HG03103 (cell line): ENCODE data around the gene SIGMAR1.

Experiments used
- ATAC-seq: cut with Tn5 transposase; IDR thresholded peaks from one replicate; pipeline ENCODE4 v1.9.1; 2021; ENCODE audit warnings: low read depth; ENCODE audit not compliant: unreplicated experiment

SIGMAR1 gene

DNA sequence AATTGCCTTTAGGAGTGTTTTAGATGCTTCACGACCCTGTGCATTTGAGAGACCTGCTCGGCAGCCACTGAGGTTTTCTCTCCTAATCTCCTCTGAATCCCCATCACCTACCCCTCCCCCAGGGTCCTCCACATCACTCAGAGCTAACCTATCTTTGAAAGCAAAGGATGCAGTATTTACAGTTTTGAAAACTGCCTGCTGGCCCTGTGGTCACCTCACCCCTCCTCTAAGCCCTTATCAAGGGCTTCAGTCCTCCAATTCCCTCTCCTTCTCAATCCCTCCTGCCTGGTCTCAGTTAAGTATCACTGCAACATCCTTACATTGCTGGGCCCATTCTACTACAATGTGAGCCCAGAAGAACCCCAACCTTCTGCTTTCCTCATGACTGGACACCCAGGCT lies 30.3 kb downstream of the SIGMAR1 start:
- no peak for ATAC-seq

DNA sequence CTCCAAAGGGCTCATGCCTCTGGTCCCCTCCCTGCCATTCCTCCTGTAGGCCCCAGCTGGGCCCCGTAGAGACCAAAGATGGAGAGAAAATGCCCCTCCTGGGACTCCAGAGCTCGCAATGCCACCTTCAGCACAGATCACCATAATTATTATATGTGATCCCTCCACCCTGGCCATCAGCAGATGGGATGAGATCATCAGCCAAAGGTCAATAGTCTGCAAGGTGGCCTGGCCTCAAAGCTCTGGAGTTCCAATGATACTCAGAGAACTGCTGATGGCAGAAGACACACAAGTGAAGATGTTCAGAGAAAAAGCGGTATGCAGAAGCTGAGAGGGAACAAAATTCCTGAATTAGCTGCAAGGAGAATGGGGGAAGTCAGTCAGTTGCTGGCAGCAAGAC lies 30.7 kb downstream of the SIGMAR1 start:
- no peak for ATAC-seq

DNA sequence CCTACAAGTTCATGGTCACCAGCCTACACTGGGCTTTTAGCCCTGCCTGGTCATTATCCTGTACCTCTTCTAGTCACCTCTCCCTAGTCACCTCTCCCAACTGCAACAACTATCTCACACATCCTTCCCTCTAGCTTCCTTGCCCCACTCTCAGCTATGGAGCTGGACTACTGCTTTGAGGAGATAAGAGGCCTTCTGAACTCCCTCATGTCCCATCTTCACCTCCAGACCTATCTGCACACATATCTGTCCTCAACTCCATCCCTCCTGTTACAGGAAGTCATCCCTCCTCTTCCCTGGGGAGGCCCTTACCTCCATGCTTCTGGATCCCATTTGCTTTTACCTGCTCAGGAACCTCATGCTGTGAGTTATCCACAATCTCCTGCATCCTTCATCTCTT lies 31.4 kb downstream of the SIGMAR1 start:
- ATAC-seq, result no peak

DNA sequence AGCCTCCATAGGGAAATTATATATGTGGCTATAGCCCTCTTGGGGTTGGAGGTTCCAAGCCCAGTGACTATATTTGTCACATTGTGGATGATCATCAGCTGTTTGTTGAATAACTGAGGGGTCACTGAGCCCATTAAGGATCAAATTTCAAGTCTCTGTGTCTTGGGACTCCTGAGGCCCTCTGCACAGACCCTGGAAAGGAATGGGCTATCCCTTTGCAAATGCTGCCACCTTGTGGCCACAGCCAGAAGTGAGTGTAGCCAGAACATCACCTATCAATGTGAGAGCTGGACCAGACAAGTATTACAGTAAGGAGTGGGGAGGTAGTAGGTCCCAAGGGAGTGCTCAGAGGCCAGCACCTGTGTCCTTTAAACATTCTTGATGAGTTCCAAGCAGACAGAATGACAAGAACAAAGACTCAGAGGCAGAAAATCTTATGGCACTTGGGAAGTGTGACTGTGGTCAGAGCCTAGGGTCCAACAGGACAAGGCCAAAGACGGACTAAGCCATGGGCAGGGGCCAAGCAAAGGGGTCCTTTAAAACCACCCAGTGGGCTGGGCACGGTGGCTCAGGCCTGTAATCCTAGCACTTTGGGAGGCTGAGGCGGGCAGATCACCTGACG lies 33.9 kb downstream of the SIGMAR1 start:
- no peak for ATAC-seq

DNA sequence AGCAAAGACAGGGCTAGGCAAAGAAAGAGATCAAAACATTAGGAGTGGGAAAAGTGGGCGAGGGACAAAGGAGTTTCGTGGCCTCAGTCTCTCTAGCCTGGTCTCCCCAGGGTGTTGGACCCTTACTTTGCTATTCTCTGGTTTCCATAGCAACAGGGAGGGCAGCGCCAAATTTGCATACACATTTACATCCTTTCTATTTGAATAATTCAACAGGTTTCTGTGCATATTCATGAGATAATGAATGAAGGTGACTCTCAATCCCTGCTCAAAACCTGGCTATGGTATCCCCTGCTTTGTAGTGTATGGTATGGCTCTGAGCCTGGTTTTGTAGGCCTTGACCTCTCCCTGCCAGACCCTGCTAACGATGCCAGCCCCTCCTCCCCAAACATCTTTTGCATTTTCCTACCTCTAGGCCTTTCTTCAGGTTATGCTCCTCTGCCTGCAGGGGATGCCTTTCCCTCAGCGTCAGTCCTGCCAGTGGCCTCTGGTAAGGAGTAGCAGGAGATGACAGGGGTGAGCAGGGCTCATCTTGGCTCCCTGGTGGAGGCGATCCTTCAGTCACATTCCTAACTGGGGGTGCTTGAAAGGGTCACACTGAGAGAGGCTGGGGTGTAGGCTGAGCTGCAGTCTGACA lies 35.5 kb downstream of the SIGMAR1 start:
- ATAC-seq, result no peak

DNA sequence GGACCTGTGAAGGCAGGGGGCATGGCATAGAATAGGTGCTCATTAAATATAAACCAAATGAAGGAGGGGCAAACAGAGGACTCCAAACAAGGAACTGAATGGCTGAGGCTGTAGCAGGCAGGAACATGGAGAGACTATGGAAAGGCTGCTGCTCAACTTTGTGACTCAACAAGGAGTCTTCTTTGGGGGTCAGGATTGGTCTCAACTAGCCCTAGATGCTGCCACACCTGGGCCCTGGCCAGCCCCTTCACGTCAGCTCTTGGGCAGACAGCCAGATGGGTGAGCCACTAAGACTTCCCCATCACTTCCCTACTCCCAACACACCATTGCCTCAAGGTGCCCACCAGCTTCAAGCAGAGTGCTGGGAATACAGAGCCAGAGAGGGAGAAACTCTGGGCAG lies 36.7 kb downstream of the SIGMAR1 start:
- ATAC-seq, result no peak

DNA sequence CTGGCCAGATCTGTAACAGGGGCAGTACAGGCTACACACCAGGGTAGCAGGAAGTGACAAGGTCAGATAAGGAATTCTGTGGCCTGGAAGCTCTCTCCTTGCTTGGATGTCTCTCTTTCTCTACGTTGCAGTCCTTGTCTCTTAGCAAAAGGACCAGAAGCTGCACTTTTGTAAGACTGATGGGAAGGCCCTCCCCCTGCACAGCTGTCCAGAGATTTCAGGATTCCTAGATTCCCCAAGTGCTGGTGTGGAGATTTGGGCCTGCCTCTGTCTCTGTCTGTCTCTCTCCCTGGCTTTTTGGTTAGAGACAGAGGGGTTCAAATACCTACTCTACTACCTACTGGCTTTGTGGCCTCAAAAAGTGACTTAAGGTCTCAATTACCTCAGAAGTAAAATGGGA lies 38.0 kb downstream of the SIGMAR1 start:
- no peak for ATAC-seq

DNA sequence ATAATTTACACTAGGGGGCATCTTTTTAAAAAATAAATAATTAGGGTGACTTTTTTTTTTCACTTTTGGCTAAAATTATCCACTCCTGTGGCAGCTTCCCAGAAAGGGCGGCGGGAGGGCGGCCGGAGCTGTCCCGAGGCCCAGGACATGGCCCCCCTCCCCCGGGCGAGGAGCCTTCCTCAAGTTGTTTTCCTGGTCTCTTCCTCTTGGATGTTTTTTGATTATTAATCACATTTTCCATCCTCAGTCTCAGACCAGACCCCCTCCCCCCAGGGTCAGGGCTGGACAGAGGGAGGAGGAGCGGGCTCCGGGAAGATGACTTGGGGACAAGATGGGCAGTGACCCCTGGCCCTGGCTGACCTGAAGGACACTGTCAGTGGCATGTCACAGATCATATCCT lies 43.4 kb downstream of the SIGMAR1 start:
- ATAC-seq, result no peak

DNA sequence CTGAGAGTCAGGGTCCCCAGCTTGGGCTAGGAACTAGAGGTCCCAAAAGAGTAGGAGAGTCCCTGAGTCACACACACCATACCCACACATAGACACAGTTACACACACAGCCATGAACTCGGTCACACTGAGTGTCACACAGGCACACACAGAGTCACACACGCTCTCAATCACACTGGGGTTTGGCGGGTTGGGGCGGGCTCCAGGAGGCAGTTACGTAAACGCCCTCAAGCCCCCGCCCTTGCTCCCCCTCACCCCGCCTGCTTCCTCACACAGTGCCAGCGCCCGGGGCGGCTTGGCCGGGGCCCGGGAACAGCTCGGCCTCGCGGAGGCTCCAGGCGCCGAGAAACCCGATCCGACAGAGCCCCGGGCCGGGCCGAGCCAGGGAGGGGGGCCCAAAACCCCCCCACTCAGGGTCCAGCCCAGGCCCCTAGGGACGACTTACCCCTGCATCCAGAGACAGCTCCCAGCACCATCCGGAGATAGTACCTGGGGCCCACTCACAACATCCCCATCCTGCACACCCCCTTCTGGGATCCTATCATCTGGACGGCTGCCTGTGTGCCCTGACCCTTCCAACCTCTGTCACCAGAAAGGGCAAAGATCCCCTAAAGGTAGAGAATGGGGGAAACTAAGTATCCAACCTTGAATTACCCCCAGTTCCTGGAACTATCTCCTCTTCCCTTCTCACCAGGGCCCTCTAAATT lies 44.5 kb downstream of the SIGMAR1 start:
- no peak for ATAC-seq

DNA sequence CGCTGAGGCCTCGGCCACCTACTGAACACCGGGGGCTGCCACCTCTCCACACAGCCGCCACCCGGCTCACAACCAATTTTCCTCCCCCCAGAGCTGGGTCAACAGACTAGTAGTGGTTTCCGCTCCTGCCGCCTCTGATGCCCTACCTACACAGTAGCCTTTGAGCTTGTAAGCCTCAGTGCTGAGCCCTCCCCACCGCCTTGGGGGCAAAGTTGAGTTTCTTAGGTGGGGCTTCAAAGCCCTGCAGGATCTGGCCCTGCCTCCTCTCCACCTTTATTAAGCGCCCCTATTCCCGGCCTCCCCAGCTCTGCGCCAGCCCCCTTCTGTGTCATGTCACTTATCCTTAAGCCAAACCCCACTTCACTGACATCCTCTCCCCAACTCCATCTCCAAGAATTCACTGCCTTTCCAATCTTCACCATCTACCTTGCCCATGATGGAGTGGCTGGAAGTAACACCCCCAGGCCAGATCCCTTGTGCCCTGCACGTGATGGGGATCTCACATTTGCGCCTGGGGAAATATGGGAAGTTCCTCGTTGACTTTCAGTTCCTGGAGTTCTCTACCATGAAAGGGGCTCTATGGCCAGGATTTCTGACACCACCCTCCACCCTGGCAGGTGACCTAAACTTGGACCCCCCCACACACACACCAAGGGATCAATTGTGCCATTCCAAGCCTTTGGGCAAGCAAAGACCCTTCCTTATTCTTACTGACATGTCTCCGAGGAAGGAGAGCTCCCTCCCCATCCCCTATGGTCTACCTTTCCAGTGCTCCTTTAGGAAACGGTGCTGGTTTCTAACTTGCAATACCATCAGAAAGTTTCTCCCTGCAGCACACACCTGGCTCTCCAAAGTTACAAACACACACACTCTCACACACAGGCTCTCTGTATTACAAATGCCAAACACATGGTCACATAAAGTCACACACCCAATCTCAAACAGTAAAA lies 45.4 kb downstream of the SIGMAR1 start:
- ATAC-seq, result no peak

DNA sequence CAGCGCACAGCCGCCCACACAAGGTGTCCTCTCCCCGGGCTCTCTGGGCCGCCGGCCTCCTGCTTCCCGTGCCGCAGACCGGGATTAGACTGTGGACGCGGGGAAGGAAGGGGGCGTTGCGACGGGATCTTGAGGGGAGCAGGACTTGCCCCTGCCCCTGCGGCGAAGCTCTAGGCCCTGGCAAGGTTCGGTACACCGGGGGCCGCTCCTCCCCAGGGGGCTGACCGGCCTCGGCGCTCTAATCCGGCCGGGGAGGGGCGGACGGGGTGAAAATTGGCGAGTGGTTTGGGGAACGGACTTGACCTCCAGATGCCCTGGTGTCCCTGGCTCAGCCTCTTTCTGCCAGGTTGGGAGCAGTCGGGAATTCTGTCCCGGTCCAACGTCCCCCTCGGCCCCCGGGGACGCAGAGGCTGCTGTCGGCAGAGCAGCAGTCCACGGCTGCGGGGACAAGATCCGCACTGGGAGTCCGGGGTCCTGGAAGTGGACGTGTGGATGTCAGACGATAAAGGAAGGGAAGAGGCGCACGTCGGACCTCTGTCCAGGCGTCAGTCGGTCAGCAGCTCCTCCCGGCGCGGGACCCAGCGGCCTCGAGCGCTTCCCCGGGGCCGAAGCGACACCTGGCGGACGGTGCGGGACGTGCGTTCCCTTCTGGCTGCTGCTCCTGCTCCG lies 46.2 kb downstream of the SIGMAR1 start:
- ATAC-seq, result no peak

DNA sequence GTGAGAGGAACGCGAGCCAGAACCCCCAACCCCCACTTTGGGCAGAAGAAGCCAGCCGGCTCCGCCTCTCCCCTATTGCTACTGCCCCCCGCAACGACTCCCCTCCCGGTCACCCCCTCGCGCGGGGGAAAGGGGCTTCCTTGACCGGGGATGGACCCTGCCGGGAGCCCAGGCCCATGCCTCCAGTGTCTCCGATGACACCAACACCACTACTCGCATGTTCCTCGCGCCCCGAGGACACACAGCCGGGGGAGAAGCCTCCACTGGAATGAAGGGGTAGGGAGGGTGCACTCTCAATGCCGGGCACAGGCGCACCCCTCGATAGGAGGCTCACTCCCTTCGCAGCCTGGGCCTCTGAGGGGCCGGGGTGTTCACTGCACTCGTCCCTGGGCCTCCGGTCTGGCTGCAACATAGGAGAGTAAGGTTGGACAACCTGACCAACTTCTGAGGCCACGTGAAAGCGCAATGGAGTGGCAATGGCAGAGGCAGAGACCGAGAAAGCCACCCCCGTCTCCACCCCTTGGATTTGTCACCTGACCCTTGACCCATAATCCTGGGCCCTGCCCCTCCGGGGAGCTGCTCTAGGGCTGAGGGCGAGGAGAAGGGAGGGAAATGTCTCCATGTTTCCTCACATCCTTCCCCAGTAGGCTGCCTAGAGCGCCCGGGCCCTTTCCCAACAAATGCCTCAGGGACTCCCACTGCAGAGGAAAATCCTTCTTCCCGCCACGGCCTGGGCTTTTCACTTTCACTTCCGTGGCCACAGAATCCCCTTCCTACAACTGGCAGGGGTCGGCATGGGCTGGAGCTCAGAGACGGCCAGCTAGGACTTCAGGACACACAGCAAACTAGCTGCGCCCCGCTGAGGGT lies 47.0 kb downstream of the SIGMAR1 start:
- ATAC-seq, result no peak

DNA sequence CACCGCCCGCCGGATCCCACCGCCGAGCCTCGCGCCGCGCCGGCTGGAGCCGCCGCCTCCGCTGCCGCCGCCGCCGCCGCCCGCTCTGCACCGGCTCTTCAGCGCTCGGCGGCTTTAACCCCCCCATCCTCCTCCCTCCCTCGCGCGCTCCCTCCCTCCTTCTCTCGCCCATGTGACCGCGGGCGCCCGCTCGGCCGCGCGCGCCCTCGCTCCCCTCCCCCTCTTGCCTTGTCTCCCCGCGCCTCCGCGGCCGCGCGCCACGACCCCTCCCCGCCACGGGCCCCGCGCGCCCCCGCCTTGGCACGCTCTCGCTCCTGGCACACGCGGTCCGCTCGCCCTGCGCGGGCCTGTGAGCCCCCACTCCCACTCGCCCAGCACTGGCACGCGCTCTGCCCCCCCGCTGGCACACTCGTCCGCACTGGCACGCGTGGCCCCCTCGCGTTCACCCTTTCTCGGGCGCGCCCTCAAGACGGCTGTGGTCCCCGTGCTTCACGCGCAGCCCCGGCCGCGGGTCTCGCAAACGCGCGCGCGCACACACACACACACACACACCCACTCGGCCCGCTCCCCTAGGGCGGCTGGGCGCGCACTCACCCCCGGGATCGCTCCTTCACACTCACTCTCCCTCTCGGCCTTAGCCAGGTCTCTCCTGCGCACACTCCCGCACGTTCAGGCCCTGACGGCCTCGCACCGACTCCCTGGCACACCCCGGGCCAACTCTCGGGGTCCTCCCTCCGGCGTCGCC lies 47.8 kb downstream of the SIGMAR1 start, which contains the start of gene CNTFR:
Gene CNTFR (minus strand): TSS at position 89 of the 745 bp plus-strand sequence. CDS start 20,743 bp downstream, outside the sequence.
- ATAC-seq, result no peak

DNA sequence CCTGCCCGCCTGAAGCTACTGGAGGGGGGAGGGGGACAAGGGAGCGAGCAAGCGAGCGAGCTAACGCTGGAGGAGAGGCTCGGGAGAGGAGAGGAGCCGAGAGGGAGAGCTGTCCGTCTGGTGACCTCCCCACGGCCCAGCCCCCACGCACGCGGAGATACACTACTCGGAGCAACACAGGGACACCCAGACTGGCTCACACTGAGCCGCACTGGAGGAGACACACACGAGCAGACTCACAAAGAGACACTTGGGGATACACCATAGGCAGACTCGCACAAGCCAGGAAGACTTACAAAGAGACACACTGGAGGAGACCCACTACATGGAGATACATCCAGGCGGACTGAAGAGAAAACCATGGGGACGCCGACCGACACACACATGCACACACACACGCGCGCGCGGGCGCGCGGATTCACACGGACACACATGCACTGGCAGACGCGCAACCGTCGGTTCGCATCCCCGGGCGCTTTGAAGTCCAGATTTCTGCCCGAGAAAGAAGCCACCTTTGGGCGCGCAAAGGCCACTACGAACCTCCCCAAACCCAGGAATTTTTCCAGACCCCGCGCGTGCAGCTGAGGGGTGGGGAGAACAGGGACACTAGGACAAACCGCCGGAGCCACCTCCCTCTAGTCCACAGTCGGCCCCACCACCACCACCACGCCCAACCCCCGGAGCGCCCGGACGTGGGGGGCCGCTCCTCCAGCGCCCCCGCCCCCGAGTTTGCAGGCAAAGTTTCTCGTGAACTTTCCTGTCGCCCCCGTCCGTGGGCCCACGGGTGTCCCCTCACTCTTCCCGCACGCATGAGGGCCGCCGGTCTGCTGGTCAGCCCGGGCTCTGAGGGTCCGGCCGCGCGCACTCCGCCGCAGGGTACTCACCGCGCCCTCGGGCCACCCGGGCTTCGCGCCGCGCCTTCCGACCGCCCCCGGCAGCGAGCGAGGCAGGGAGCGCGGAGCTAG lies 48.6 kb downstream of the SIGMAR1 start:
- no peak for ATAC-seq

DNA sequence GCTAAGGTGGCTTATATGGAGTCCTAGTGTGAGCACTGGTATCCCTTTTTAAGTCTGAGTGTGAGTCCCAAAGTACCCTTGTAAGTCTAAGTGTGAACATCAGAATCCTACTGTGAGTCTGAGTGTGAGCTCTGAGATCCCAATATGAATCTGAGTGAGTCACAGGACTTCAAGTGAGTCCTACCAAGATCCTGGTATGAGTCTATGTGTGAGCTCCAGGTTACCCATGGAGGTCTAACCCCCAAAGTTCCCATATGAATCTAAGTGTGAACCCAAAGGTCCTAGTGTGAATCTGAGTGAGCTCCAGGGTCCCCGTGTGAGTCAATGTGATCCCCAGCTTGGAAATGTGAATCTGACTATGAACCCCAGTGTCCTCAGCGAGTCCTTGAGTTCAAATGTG lies 50.3 kb downstream of the SIGMAR1 start:
- no peak for ATAC-seq

DNA sequence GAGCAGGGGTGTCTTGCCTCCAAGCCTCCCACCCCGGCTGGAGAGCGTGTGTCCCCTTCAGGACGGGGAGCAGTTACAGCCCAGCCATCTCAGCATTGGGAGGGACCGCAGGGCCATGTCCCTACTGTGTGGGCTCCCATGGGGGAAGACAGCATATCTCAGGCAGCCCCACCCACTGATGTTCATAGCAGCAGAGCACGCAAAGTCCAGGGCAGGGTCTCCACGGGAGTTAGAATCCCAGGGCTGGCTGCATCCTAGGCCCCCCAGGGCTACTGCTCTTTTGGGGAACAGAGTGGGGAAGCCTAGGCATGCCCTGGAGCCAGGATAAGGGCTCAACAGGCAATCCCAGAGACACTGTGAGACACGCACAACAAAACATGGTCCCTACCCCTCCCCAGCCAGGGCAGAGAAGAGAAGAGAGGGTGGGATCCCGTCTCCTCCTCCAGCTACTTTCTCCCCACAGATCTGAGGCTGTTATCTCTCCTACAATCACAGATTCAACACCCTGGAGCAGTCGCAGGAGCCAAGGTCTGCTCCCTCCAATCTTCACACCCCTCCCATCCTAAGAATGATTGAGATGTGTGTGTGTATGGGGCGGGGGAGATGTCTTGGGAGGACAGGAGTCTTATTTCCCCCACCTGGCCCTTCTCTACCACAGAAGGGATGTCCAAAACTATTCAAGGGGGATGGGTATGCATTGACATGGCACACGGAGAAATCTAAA lies 51.5 kb downstream of the SIGMAR1 start:
- no peak for ATAC-seq

DNA sequence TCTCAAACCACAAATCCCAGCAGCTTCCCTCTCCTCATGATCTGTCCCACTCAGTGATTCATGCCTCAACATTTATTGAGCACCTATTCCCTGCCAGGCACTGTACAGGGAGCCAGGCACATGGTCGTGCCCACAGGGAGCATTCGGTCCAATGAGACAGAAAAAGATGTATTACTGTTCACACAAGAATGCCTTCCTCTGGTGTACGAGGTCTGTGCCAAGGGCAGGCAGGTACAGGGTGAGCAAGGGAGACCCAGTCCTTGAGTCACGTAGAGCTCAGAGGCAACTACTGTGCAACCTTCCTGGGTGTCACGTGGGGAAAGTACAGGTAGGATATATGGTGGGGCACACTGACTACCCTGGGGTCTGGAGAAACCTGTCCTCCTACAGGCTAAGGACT lies 52.6 kb downstream of the SIGMAR1 start:
- no peak for ATAC-seq
